ENCODE measurements around the gene EFCAB6. TPM values are rescaled to one million over a fixed set of nuclear protein-coding genes. Genes with fewer than 3 reads are reported as not detected.

EFCAB6 gene
- total and polyA plus RNA-seq, 9 of the 15 experiments (the other 6 are each of a cell fraction or from before 2014, with no cell fraction given), result 0.06 TPM; not detected in 8

DNA sequence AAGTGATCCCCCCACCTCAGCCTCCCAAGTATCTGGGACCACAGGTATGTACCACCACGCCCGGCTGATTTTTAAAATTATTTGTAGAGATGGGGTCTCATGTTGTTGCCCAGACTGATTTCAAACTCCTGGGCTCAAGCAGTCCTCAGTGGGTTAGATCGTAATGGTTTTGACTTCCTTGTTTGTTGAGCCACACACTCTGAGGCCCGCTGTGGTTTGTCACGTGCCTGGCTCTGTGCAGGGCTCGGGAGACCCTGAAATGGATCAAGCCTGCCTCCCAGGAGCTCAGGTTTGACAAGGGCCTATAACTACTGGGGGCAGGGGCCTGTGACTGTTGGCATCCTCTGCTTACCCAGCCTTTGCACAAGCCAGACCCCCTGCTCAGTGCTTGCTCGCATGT lies 332.1 kb downstream of the EFCAB6 start:
- Histone ChIP-seq H3K79me2 (ENCODE audit: control insufficient read depth, insufficient read depth, low read length) (no peaks in the 10 kb centered on the region), H3K4me2 (ENCODE audit: insufficient read depth, low read length) (no peak overlapping the region), H3K36me3 (ENCODE audit: control insufficient read depth, insufficient read depth, low read length) (no peaks in the 10 kb centered on the region), H3K4me3 (no peak overlapping the region), H3K27ac (ENCODE audit: extremely low read depth, low read depth, low read length) (no peak overlapping the region), H3K9ac (ENCODE audit: insufficient read depth in 1 of 2, low read depth in 2 of 2, low read length in 2 of 2) (no peak overlapping the region), H3K9me3 (replicated peaks; ENCODE audit: control insufficient read depth, insufficient read depth, low read depth, low read length) (no peaks in the 10 kb centered on the region), H2AFZ (ENCODE audit: low read depth, low read length) (no peak overlapping the region), H3K9me1 (ENCODE audit: control insufficient read depth, insufficient read depth, low read length) (no peaks in the 10 kb centered on the region), H4K20me1 (replicated peaks; ENCODE audit: control insufficient read depth, insufficient read depth, low read length) (no peaks in the 10 kb centered on the region; the same call in 1 of the 2 replicates), H3K4me1 (replicated peaks in 1 of 2; ENCODE audit: control insufficient read depth in 2 of 2, insufficient read depth in 2 of 2, low read length in 2 of 2) (no peaks in the 10 kb centered on the region), H3K27me3 (ENCODE audit: control insufficient read depth in 2 of 2, insufficient read depth in 2 of 2, low read length in 2 of 2) (no peaks in the 10 kb centered on the region; a peak in 1 of 5 replicates)
- in situ Hi-C loops (cut with MboI) (no loop called here), intact Hi-C loops (cut with micrococcal nuclease) (no loop called here)
- no peak for ATAC-seq
- CTCF ChIA-PET (ENCODE audit: low intra/inter-chr PET ratio), result no interaction called here
- no peak for TF ChIP-seq ZNF778 (CRISPR knock-in tag; IDR thresholded peaks at IDR 0.05)
- no peak for TF ChIP-seq TAF15 (IDR thresholded peaks at IDR 0.05; ENCODE audit: low read depth, low read length)
- TF ChIP-seq SIN3B (IDR thresholded peaks at IDR 0.05; ENCODE audit: low read depth), result no peak
- TF ChIP-seq XRCC5 (IDR thresholded peaks at IDR 0.05; ENCODE audit: low read depth, low read length), result no peak
- TF ChIP-seq, protein P1, sequence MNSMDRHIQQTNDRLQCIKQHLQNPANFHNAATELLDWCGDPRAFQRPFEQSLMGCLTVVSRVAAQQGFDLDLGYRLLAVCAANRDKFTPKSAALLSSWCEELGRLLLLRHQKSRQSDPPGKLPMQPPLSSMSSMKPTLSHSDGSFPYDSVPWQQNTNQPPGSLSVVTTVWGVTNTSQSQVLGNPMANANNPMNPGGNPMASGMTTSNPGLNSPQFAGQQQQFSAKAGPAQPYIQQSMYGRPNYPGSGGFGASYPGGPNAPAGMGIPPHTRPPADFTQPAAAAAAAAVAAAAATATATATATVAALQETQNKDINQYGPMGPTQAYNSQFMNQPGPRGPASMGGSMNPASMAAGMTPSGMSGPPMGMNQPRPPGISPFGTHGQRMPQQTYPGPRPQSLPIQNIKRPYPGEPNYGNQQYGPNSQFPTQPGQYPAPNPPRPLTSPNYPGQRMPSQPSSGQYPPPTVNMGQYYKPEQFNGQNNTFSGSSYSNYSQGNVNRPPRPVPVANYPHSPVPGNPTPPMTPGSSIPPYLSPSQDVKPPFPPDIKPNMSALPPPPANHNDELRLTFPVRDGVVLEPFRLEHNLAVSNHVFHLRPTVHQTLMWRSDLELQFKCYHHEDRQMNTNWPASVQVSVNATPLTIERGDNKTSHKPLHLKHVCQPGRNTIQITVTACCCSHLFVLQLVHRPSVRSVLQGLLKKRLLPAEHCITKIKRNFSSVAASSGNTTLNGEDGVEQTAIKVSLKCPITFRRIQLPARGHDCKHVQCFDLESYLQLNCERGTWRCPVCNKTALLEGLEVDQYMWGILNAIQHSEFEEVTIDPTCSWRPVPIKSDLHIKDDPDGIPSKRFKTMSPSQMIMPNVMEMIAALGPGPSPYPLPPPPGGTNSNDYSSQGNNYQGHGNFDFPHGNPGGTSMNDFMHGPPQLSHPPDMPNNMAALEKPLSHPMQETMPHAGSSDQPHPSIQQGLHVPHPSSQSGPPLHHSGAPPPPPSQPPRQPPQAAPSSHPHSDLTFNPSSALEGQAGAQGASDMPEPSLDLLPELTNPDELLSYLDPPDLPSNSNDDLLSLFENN (IDR thresholded peaks at IDR 0.05; ENCODE audit: low read depth in 2 of 2, low read length in 2 of 2), result no peak
- TF ChIP-seq ZNF699 (CRISPR knock-in tag; IDR thresholded peaks at IDR 0.05; ENCODE audit: insufficient replicate concordance), result no peak
- TF ChIP-seq XRCC3 (IDR thresholded peaks at IDR 0.05), result no peak
- TF ChIP-seq TAF7 (tag; IDR thresholded peaks at IDR 0.05), result no peak
- no peak for FAIRE-seq
- WGBS (ENCODE audit: insufficient coverage, low coverage, missing lambda C conversion rate), result 3% methylated on average over 5 of the region's 7 CpGs
- POLR2A ChIA-PET, result interaction anchor here (0.6 kb wide), 1 partner anchor 11 kb away, joined by 3 read pairs; no protein-coding TSS in a partner anchor
- no TSS peak for BruUV-seq (replicated peaks)
- DNase-seq (ENCODE audit: extremely low read depth in 1 of 4, low spot score in 3 of 4), result no peak

All from K562 (cell line).